HCT116 (cell line): ENCODE results near the gene KTI12. TPM values are rescaled to one million over a fixed set of nuclear protein-coding genes. Genes with fewer than 3 reads are reported as not detected.

Experiments used
- ATAC-seq: fragments of 200-7000 bp; cut with Tn5 transposase; 2 replicates; pipeline ENCODE4 v1.9.1; 2020; ENCODE audit warnings: mild to moderate bottlenecking, moderate library complexity
- BruUV-seq: library from RNA; stranded (reverse); fragments of 400-500 nt; replicated peaks from 2 replicates; lab custom pipeline; 2021; lab: Mats Ljungman, UMichigan
- CTCF ChIA-PET: fragments of 300-600 bp; sonication (Branson Sonifier 250); formaldehyde crosslinking; loops from one replicate; lab custom pipeline; 2021; ENCODE audit warnings: antibody characterized with exemption; lab: Charles Lee
- POLR2A ChIA-PET: fragments of 300-600, 350-600 bp; sonication (Branson Sonifier 250); formaldehyde crosslinking; loops from one replicate; lab custom pipeline; 2021; ENCODE audit warnings: antibody characterized with exemption; lab: Charles Lee
- RAD21 ChIA-PET, 2 experiments: fragments of 300-600 bp; sonication (Branson Sonifier 250); formaldehyde crosslinking; loops; one replicate each; lab custom pipeline; 2023; ENCODE audit warnings: low total read pairs in 2 of 2; ENCODE audit not compliant: uncharacterized antibody in 2 of 2, unreplicated experiment in 2 of 2, low non-redundant PET in 1 of 2; lab: Charles Lee
- DNase-seq: peaks from one replicate; pipeline ENCODE4 v3.0.0-alpha.2; 2010; ENCODE audit warnings: low read depth, low spot score
- H2AFZ ChIP-seq: fragments of 200-600 bp; shearing (Covaris generic), sonication (generic); 2 replicates; pipeline ENCODE4 v1.6.1; 2017; ENCODE audit warnings: low read depth, mixed run types, mixed read lengths, antibody characterized with exemption, low read length; ENCODE audit not compliant: poor library complexity, severe bottlenecking
- H3K27ac ChIP-seq: 2 replicates; pipeline ENCODE4 v1.5.1; 2012; ENCODE audit warnings: low read depth, low read length
- H3K27me3 ChIP-seq: fragments of 200-600 bp; sonication (generic); 2 replicates; pipeline ENCODE4 v1.6.1; 2016; ENCODE audit warnings: mixed run types, low read length, mixed read lengths; ENCODE audit not compliant: insufficient read depth
- H3K36me3 ChIP-seq, 2 experiments: fragments of 200-500 bp in 1 of 2; fragments of 200-600 bp in 1 of 2; sonication (Bioruptor generic) in 1 of 2; sonication (generic) in 1 of 2; 2 replicates each; pipeline versions ENCODE4 v1.5.1 to v1.6.1; 2014 to 2016; ENCODE audit warnings: low read length in 2 of 2, inconsistent platforms in 1 of 2, mixed read lengths in 1 of 2, mixed run types in 1 of 2; ENCODE audit not compliant: insufficient read depth in 2 of 2, control insufficient read depth in 1 of 2
- H3K4me1 ChIP-seq, 2 experiments: fragments of 200-600 bp in 1 of 2; sonication (generic) in 1 of 2; 2 replicates each; pipeline versions ENCODE4 v1.5.1 to v1.6.1; 2012 to 2017; ENCODE audit warnings: low read length in 2 of 2, inconsistent platforms in 1 of 2, mild to moderate bottlenecking in 1 of 2, mixed read lengths in 1 of 2, mixed run types in 1 of 2, moderate library complexity in 1 of 2; ENCODE audit not compliant: insufficient read depth in 2 of 2, control insufficient read depth in 1 of 2
- H3K4me2 ChIP-seq: fragments of 200-600 bp; sonication (generic); 2 replicates; pipeline ENCODE4 v1.6.1; 2017; ENCODE audit warnings: mixed run types, low read length, mixed read lengths
- H3K4me3 ChIP-seq, 2 experiments: fragments of 200-600 bp in 1 of 2; sonication (generic) in 1 of 2; replicated peaks in 1 of 2; 2 replicates each; pipeline ENCODE4 v1.5.1; 2011 to 2016; ENCODE audit warnings: low read length in 2 of 2, control low read depth in 1 of 2, low read depth in 1 of 2, mild to moderate bottlenecking in 1 of 2, mixed read lengths in 1 of 2, mixed run types in 1 of 2
- H3K79me2 ChIP-seq: fragments of 200-600 bp; sonication (generic); 2 replicates; pipeline ENCODE4 v1.6.1; 2017; ENCODE audit warnings: mild to moderate bottlenecking, mixed run types, low read length, moderate library complexity, mixed read lengths; ENCODE audit not compliant: insufficient read depth
- H3K9ac ChIP-seq: fragments of 200-600 bp; sonication (generic); 2 replicates; pipeline ENCODE4 v1.6.1; 2016; ENCODE audit warnings: low read length, mixed read lengths
- H3K9me2 ChIP-seq: fragments of 200-600 bp; sonication (generic), shearing (Covaris generic); 2 replicates; pipeline ENCODE4 v1.6.1; 2017; ENCODE audit warnings: mixed run types, mild to moderate bottlenecking, moderate library complexity; ENCODE audit not compliant: insufficient read depth
- H3K9me3 ChIP-seq, 2 experiments: fragments of 200-500 bp in 1 of 2; fragments of 200-600 bp in 1 of 2; sonication (Bioruptor generic) in 1 of 2; sonication (generic) in 1 of 2; 2 replicates each; pipeline ENCODE4 v1.6.1; 2014 to 2017; ENCODE audit warnings: low read length in 2 of 2, mixed read lengths in 2 of 2, inconsistent platforms in 1 of 2, low read depth in 1 of 2, mild to moderate bottlenecking in 1 of 2, mixed run types in 1 of 2, moderate library complexity in 1 of 2; ENCODE audit not compliant: control insufficient read depth in 1 of 2, insufficient read depth in 1 of 2
- H4K20me1 ChIP-seq: fragments of 200-600 bp; sonication (generic), shearing (Covaris generic); 2 replicates; pipeline ENCODE4 v1.6.1; 2017; ENCODE audit warnings: mixed run types, mild to moderate bottlenecking, moderate library complexity; ENCODE audit not compliant: insufficient read depth
- EZH2phosphoT487 ChIP-seq: fragments of 200-600 bp; IDR thresholded peaks from 2 replicates; pipeline ENCODE4 v1.6.1; 2018; ENCODE audit warnings: antibody characterized with exemption, borderline replicate concordance
- FOSL1 ChIP-seq: IDR thresholded peaks from 2 replicates; pipeline ENCODE4 v1.6.1; 2012; ENCODE audit warnings: low read depth
- POLR2AphosphoS5 ChIP-seq: IDR thresholded peaks from 2 replicates; pipeline ENCODE4 v1.6.1; 2011; ENCODE audit warnings: mild to moderate bottlenecking, low read depth, low read length, moderate library complexity
- SP1 ChIP-seq: IDR thresholded peaks from 2 replicates; pipeline ENCODE4 v1.6.1; 2012; ENCODE audit warnings: low read depth
- YY1 ChIP-seq: IDR thresholded peaks from 2 replicates; pipeline ENCODE4 v1.6.1; 2011; ENCODE audit warnings: low read length, low read depth, moderate library complexity, mild to moderate bottlenecking; ENCODE audit not compliant: insufficient replicate concordance; ENCODE audit errors: extremely low read depth
- ZNF274 ChIP-seq: fragments of 200-500 bp; sonication (Bioruptor generic); IDR thresholded peaks from 2 replicates; pipeline ENCODE4 v1.6.1; 2014; ENCODE audit warnings: mild to moderate bottlenecking, low read depth, low read length, inconsistent platforms
- intact Hi-C: fragments of 100-400 bp; cut with micrococcal nuclease; formaldehyde crosslinking; loops from 2 replicates; pipeline ENCODE4 v1.10.0; 2022
- total RNA-seq: library from RNA; stranded (reverse); gene quantifications from one replicate; pipeline ENCODE4 v1.2.1, GENCODE V29; 2021; ENCODE audit not compliant: unreplicated experiment
- TF ChIP-seq, protein P1 (sequence below): IDR thresholded peaks from 2 replicates; pipeline ENCODE4 v1.6.1; 2012; ENCODE audit warnings: low read depth
- TF ChIP-seq, protein P2 (sequence below): IDR thresholded peaks from 2 replicates; pipeline ENCODE4 v1.6.1; 2011; ENCODE audit warnings: mild to moderate bottlenecking, low read length, moderate library complexity; ENCODE audit not compliant: insufficient replicate concordance; ENCODE audit errors: extremely low read depth

Gene KTI12
- total RNA-seq, 1 experiment from 2014 or later, result 8.2 TPM

DNA sequence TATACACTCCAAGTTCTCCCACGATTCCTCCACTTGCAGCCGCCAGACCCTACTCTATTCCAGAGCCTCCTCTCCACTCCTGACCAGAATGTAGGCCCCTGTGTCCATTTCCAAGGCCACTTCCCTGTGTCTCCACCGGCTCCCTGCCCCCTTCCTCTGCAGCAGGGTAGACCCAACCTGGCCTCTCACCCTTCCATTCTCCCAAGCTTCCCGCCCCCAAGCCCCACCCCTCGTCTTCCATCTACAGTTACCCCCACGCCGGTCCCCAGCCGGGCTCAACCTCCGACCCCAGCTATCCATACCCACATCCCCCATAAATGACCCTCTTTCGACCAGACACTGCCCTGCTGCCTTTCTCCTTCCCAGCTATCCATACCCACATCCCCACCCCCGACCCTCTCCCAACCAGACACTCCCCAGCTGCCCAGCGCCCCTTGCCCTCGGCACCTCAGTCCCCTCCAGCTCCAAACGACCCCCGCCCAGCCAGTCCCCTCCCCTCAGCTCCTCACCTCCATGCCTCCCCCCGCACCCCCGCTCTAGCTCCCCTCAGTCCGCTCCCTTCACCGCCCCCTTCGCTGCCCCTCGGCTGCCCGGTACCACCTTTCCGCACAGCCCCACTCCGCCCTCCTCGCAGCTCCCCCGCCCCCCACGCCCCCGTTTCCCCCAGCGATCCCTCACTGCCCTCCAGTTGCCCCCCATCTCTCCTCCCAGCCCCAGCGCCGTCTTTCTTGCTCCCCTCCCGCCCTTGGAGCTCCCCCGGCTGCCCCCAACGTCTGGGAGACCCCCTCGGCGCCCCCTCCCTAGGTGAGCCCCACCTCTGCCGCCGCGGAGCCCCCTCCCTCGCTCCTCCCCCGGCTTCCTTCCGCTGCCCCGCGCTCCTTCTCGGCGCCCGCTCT, 43.8 kb downstream of the KTI12 start:
- Histone ChIP-seq H3K9me3 (no peaks in the 10 kb centered on the region), H3K4me2 (peak overlapping the region; percentile 83), H3K36me3 (no peaks in the 10 kb centered on the region), H4K20me1 (no peaks in the 10 kb centered on the region), H2AFZ (no peak overlapping the region), H3K4me1 (peaks cover 0 to 5% of the 10 kb centered on the region in 2 experiments; a peak in 1 of 4 replicates), H3K79me2 (no peaks in the 10 kb centered on the region), H3K9ac (peak overlapping the region; percentile 67), H3K27ac (peak overlapping the region; percentile 37; the same call in 1 of the 2 replicates), H3K27me3 (no peaks in the 10 kb centered on the region), H3K4me3 (peak overlapping the region; percentile 56 to 76), H3K9me2 (no peaks in the 10 kb centered on the region)
- intact Hi-C loops, result no loop called here
- DNase-seq, result no peak
- BruUV-seq, result no TSS peak
- ChIA-PET CTCF (no interaction called here), RAD21 (interaction anchor here in 1 of 2 experiments (0.7 kb wide), 1 partner anchor 136 kb away, joined by 6 read pairs; no protein-coding TSS in a partner anchor), POLR2A (interaction anchor here (0.7 kb wide), 1 partner anchor 22 kb away, joined by 6 read pairs; no protein-coding TSS in a partner anchor)
- ATAC-seq, result no peak
- TF ChIP-seq FOSL1, result no peak
- TF ChIP-seq, protein P1, sequence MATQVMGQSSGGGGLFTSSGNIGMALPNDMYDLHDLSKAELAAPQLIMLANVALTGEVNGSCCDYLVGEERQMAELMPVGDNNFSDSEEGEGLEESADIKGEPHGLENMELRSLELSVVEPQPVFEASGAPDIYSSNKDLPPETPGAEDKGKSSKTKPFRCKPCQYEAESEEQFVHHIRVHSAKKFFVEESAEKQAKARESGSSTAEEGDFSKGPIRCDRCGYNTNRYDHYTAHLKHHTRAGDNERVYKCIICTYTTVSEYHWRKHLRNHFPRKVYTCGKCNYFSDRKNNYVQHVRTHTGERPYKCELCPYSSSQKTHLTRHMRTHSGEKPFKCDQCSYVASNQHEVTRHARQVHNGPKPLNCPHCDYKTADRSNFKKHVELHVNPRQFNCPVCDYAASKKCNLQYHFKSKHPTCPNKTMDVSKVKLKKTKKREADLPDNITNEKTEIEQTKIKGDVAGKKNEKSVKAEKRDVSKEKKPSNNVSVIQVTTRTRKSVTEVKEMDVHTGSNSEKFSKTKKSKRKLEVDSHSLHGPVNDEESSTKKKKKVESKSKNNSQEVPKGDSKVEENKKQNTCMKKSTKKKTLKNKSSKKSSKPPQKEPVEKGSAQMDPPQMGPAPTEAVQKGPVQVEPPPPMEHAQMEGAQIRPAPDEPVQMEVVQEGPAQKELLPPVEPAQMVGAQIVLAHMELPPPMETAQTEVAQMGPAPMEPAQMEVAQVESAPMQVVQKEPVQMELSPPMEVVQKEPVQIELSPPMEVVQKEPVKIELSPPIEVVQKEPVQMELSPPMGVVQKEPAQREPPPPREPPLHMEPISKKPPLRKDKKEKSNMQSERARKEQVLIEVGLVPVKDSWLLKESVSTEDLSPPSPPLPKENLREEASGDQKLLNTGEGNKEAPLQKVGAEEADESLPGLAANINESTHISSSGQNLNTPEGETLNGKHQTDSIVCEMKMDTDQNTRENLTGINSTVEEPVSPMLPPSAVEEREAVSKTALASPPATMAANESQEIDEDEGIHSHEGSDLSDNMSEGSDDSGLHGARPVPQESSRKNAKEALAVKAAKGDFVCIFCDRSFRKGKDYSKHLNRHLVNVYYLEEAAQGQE, result no peak

DNA sequence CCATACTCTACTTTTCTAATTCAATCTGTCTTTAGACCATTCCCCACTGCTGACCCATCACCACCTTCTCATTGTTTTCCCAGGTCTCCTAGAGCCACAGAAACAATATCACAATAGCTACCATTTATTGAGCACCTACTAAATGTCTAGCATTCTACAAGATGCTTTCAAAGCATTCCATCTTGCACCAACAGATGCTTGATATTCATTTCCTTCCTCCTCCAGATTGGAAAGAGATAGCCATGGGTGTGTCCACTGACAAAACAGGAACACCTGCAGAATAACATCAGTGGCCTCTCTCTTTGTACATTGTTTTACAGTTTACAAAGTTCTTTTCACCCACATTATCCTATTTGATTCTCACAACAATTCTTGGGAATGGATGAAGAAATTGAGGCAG, 45.4 kb downstream of the KTI12 start:
- H3K79me2 ChIP-seq, result no peaks in the 10 kb centered on the region
- H3K4me3 ChIP-seq, result no peak overlapping the region
- ATAC-seq, result no peak
- H3K9ac ChIP-seq, result no peak overlapping the region
- CTCF ChIA-PET, result no interaction called here
- H3K9me2 ChIP-seq, result no peaks in the 10 kb centered on the region
- H3K4me2 ChIP-seq, result no peak overlapping the region
- no peaks in the 10 kb centered on the region for H3K36me3 ChIP-seq
- no peak overlapping the region for H2AFZ ChIP-seq
- POLR2A ChIA-PET, result no interaction called here
- no peaks in the 10 kb centered on the region for H4K20me1 ChIP-seq
- no peaks in the 10 kb centered on the region for H3K27me3 ChIP-seq
- RAD21 ChIA-PET, result no interaction called here
- H3K4me1 ChIP-seq, result peaks cover 0 to 5% of the 10 kb centered on the region in 2 experiments; a peak in 1 of 4 replicates
- intact Hi-C loops, result no loop called here
- DNase-seq, result no peak
- no peak overlapping the region for H3K27ac ChIP-seq
- BruUV-seq, result no TSS peak
- no peaks in the 10 kb centered on the region for H3K9me3 ChIP-seq
- TF ChIP-seq SP1 (no peak), ZNF274 (no peak), POLR2AphosphoS5 (no peak), YY1 (no peak), EZH2phosphoT487 (no peak)
- TF ChIP-seq, protein P2, sequence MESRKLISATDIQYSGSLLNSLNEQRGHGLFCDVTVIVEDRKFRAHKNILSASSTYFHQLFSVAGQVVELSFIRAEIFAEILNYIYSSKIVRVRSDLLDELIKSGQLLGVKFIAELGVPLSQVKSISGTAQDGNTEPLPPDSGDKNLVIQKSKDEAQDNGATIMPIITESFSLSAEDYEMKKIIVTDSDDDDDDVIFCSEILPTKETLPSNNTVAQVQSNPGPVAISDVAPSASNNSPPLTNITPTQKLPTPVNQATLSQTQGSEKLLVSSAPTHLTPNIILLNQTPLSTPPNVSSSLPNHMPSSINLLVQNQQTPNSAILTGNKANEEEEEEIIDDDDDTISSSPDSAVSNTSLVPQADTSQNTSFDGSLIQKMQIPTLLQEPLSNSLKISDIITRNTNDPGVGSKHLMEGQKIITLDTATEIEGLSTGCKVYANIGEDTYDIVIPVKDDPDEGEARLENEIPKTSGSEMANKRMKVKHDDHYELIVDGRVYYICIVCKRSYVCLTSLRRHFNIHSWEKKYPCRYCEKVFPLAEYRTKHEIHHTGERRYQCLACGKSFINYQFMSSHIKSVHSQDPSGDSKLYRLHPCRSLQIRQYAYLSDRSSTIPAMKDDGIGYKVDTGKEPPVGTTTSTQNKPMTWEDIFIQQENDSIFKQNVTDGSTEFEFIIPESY, result no peak
